Activated T-cell treated with anti-CD3 and anti-CD28 coated beads for 24 hours (primary cell): ENCODE data around the gene C16orf89.
"Not testable (repeated sequence)": the region's sequence is repeated elsewhere in the genome, so short reads cannot be mapped to it uniquely, and the experiment has no call there.

Experiments
- DNase-seq: peaks from one replicate; pipeline ENCODE4 v3.0.0-alpha.2; 2020; ENCODE audit warnings: low read depth

C16orf89 gene, protein sequence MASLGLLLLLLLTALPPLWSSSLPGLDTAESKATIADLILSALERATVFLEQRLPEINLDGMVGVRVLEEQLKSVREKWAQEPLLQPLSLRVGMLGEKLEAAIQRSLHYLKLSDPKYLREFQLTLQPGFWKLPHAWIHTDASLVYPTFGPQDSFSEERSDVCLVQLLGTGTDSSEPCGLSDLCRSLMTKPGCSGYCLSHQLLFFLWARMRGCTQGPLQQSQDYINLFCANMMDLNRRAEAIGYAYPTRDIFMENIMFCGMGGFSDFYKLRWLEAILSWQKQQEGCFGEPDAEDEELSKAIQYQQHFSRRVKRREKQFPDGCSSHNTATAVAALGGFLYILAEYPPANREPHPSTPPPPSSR

DNA sequence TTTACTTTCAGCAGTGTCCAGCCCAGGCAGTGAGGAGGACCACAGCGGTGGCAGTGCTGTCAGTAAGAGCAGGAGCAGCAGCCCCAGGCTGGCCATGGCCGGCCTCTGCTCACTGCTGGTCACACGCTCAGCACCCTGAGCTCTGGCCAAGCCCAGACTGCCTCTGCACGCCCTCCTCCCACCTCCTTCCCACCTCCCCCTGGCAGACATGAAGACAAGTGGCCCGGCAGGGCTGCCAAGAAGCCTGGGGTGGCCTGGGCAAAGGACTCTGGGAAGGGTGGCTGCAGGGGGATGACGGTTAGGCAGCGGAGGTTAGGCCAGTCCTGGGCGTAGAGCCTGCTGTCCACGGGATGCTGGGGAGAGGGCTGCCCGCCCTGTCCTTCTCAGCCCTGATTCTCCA lies at the start of gene C16orf89:
C16orf89 (minus strand) TSS at position 144 of the 400 bp plus-strand sequence; CDS start at position 96, 48 bp downstream.
- no peak for DNase-seq

DNA sequence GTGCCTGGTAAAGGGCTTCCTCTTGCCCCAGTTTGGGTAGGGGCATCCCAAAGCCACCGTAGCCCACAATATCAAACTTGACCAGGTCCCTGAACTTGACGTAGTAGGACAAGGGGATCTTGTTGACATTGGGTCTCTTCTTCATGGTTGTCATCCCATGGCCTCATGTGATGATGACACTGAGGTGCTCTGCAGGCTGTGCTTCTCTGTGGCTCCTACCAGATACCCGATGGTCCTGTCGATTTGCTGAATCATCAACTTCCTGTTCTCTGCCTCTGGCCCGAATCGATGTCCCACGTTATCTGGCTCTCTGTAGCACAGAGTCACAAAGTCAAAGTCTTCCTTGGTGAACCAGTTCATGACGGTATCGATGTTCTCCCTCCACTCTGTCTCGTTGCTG lies 45.2 kb upstream of the C16orf89 start:
- DNase-seq = not testable (repeated sequence)

GRCh38 chr16:5108505-5109158 lies 42.9 kb upstream of the C16orf89 start:
- no peak for DNase-seq

- DNase-seq = not testable (repeated sequence)
Measured at GRCh38 chr16:5105039-5105438, 39.3 kb upstream of the C16orf89 start.

DNA sequence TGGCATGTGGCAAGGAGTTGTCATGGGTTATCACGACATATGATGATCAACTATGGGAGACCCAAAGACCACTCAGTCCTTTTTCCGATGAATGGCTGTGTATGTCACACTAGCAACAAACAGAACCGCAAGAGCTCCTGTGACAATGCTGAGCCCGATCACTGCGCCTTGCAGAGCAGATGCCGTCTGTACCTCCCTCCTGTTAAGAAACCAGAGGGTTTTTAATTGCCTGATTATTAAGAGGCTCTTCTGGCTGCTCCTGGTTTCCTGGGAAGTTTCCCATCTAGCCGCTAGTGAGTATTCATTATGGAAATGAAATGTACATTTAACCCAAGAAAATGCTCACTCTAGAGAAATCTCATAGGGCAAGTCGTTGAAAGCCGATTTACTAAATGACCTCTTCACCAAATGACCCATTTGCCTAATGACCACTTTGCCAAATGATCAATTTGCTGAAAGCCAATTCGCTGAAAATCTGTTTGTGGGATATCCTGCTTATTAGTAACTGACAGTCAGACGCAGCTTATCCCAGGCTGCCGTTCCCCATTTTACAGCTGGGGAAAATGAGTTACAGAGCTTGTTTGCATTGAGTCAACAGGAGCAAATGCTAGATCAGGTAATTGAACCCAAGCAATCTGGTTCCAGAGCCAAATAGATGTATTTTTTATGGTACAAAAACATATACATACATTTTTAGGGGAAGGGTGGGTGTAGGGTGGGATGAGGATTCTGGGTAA lies 37.7 kb upstream of the C16orf89 start:
- DNase-seq = not testable (repeated sequence)

DNA sequence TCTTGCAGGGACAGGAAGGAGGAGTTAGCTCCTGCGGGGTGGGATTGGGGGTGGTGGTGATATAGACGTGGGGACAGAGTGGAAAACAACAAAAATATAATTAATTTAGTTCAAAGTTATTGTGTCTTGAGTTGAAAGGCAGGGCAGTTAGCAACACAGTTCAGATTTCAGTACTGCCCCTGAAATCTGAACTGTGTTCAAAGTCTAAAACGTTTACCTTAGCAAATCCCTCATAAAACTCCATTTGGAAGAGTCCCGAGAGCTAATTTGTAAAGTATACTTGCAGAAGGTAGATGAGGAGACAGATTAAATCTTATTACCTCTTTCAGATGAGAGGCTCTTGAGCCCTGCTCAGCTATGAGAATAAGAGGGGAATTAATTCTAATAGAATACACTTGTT lies 33.4 kb upstream of the C16orf89 start:
- not testable (repeated sequence) for DNase-seq

GRCh38 chr16:5098221-5099159 lies 32.7 kb upstream of the C16orf89 start:
- DNase-seq = peak; percentile 62

DNA sequence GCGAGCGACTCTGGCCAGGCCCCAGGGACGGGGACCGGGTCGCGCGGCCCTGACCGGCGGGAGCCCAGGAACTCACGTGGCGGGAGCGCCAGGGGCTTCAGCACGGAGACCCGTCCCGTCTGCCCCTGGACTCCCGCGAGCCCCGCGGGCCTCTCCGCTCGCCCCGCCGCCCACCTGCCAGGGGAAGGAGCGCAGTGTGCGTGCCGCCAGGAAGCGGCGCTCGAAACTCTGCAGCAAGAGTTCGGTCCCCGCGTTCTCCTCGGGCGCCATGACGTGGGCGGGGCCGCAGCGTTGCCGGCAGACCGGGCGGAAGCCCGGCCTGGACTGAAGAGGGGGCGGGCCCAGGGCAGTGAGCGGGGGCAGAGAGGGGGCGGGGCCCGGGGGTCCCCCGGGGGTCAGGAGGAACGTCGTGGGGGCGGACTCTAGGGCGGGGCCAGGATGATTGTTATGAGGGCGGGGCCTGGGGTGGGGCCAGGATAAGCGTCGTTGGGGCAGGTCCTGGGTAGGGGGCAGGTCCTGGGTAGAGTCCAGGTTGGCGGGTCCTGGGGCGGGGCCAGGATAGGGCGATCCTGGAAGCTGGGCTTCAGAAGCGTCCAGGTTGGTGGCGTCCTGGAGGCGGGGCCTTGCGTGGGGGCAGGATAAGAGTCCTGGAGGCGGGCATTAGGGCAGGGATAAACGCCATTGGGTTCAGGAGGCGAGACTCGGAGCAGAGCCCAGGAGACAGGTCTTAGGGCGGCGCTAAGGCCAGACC lies 31.9 kb upstream of the C16orf89 start, which contains the start of gene EEF2KMT:
EEF2KMT (minus strand) TSS at position 326 of the 751 bp plus-strand sequence; CDS start at position 270, 56 bp downstream.
- peak; percentile 96 for DNase-seq

DNA sequence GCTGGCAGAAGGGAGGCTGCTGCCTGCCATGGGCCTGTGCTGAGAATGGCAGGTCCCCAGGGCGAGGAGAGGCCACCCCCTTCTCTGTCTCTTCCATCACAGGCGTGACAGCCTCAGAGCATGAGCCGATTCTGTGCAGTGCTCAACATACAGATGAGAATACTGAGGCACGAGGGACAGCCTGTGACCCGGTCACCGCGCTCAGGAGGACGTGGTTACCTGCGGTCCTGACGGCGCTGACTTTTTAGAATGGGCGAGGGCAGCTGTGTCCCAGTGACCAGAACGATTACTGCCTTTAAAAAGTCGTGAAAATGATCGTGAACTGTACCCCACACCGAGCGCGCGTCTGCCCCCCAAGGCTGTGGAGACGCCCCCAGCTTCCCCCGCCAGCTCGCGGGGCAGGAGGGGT lies 31.3 kb upstream of the C16orf89 start:
- peak; percentile 28 for DNase-seq

- not testable (repeated sequence) for DNase-seq
Measured at GRCh38 chr16:5096437-5097060, 30.8 kb upstream of the C16orf89 start.

- not testable (repeated sequence) for DNase-seq
Measured at GRCh38 chr16:5095145-5095830, 29.5 kb upstream of the C16orf89 start.

DNA sequence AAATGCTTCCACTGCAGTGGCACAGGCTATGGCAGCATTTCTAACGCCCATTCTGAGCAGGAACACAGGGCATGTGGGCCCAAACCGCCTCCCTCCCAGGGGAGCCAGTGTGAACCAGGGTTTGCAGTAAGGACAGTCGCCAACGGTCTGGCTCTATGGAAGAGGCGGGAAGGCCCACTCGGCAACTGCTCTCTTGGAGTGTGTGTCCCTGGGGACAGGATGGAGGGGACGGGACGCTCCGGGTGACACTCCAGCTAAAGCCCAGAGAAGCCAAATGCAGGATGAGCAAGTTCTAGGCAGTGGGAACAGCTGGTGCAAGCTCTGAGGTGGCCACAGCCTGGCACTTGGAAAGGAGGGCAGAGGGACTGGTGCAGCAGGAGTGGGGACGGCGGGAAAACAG lies 28.0 kb upstream of the C16orf89 start:
- DNase-seq = not testable (repeated sequence)

DNA sequence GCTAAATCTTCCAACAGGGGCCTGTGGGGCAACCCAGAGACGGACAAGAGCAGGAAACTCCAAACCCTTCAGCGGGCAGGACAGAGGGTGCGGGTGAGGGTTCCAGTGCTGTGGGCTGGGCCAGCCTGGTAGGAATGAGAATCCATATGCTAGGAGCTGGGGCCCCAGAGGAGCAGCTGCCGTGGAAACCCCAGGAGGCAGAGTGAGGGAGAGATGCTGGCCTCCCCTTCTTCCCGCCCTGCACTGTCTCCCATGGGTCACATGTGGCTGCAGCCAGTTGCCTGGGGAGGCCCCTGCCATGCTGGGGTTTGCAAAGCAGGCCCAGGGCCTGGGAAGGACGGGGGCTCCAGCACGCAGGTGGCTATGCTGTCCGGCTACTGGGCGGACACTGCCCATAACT lies 27.3 kb upstream of the C16orf89 start:
- DNase-seq = not testable (repeated sequence)

- DNase-seq = not testable (repeated sequence)
Measured at GRCh38 chr16:5090592-5090991, 24.8 kb upstream of the C16orf89 start.

DNA sequence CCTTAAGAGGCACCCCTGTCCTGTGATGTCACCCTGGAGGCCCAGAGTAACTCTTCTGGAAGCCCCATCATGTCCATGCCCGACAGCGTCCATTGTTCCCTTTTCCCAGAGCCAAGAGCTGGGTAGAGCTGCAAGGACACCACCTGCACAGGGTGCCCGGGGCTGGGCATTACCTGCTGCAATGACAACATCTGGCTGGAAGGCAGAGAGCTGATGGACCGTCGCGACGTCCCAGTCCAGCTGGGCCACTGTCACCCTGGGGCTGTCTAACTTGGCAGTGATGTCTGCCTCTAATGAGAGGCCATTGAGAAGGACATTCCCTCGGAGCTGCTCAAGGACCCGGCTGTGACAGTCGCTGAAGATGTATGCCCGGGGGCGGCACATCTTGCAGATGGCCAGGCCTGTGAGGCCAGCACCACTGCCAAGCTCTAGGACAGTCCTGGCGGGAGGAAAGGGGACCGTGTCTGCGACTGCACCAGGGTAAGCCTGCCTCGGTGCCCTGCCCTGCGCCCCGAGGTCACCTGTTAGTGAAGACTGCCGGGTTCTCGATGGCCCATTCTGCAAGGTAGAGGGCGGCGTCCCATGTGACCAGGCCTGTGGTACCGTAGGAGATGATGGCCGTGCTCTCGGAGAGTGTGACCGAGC lies 24.3 kb upstream of the C16orf89 start:
- DNase-seq = not testable (repeated sequence)

GRCh38 chr16:5088936-5089335 lies 23.2 kb upstream of the C16orf89 start:
- not testable (repeated sequence) for DNase-seq

DNA sequence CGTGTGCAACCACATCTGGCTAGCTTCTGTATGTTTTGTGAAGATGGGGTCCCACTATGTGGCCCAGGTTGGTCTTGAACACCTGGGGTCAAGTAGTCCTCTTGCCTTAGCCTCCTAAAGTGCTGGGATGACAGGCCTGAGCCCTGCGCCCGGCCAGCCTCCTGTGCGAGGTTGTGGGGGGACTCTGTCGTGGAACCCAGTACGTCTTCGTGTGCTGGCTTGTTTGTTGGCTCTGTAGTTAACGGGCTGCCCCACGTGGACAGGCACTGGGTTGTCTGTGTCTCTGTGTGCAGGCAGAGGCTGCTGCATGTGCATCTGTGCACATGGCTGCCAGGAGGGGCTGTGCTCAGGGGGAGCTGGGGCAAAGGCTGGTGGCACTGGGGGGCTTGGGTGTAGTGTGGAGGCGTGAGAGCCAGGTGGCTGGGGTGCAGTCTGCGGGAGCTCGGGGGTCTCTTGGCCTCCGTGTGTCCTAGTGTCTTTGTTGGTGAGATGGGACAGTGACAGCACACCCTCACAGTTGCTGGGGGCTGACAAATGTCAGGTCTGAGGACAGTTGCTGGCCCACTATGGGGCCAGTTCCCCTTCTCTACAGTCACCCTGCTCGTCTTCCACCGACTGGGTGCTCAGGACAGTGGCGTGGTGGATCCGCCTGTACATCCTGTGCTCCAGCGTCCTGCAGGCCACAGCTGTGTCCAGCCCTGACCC lies 22.5 kb upstream of the C16orf89 start:
- DNase-seq = not testable (repeated sequence)

DNA sequence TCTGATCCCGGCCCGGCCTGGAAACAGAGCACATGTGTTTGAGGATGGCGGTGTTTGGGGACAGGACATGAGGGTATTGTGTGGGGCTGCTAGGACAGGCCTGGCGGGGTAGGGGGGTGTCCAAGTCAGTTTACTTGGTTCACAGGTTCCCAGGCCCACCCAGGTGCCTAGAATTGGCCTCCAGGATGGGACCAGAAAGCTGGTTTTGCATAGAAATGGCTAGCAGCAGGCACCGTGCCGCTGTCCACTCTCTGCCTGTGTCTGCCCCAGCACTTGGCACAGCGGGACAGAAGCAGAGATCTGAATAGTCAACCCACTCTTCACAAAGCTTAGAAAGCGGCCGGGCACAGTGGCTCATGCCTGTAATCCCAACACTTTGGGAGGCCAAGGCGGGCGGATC lies 20.0 kb upstream of the C16orf89 start:
- DNase-seq = not testable (repeated sequence)
